Liver (tissue), 3 donors: ENCODE results near the gene RNGTT.

Source experiments
- EGR1 ChIP-seq, 2 donors: IDR thresholded peaks; 2 replicates each; pipeline ENCODE4 v1.6.1; 2016 to 2018; ENCODE audit warnings: antibody characterized with exemption in 2 of 2, low read depth in 2 of 2
- HNF4G ChIP-seq: IDR thresholded peaks from 2 replicates; pipeline ENCODE4 v1.6.1; 2016; ENCODE audit warnings: antibody characterized with exemption
- JUND ChIP-seq, 2 donors: IDR thresholded peaks; 2 replicates each; pipeline ENCODE4 v1.6.1; 2016; ENCODE audit warnings: antibody characterized with exemption in 2 of 2
- SP1 ChIP-seq: IDR thresholded peaks from 2 replicates; pipeline ENCODE4 v1.6.1; 2018; ENCODE audit warnings: antibody characterized with exemption, mild to moderate bottlenecking
- TAF1 ChIP-seq: conservative IDR thresholded peaks from 2 replicates; pipeline ENCODE4 v1.6.1; 2016; ENCODE audit warnings: antibody characterized with exemption, mild to moderate bottlenecking
- YY1 ChIP-seq: IDR thresholded peaks from 2 replicates; pipeline ENCODE4 v1.6.1; 2016; ENCODE audit warnings: antibody characterized with exemption, mild to moderate bottlenecking
- TF ChIP-seq, protein P1 (sequence below): fragments of 150-350 bp; IDR thresholded peaks from 2 replicates; pipeline ENCODE4 v1.5.1; 2017; ENCODE audit warnings: improper control_type of control experiment, low read depth, low read length; ENCODE audit not compliant: missing input control
- TF ChIP-seq, protein P2 (sequence below): IDR thresholded peaks from 2 replicates; pipeline ENCODE4 v1.6.1; 2016; ENCODE audit warnings: antibody characterized with exemption
- TF ChIP-seq, protein P3 (sequence below): IDR thresholded peaks from 2 replicates; pipeline ENCODE4 v1.6.1; 2016; ENCODE audit warnings: antibody characterized with exemption
- TF ChIP-seq, protein P4 (sequence below): IDR thresholded peaks from 2 replicates; pipeline ENCODE4 v1.6.1; 2016; ENCODE audit warnings: antibody characterized with exemption
- TF ChIP-seq, protein P5 (sequence below): IDR thresholded peaks from 2 replicates; pipeline ENCODE4 v1.6.1; 2016; ENCODE audit warnings: antibody characterized with exemption, mild to moderate bottlenecking
- donor health status: healthy.
- donor health status: healthy.

DNA sequence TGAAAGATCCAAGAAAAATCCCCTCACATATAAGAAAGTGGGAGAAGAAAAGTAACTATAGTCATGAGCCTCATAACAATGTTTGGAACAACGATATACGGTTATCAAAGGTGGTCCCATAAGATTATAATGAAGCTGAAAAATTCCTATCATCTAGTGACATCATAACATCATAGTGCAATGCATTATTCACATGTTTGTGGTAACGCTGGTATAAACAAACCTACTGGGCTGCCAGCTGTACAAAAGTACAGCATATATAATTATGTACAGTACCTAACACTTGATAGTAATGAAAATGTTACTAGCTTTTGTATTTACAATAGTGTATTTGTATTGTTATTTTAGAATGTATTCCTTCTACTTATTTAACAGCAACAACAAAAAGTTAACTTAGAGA, 240.7 kb downstream of the RNGTT start:
- TF ChIP-seq HNF4G = no peak
- no peak for TF ChIP-seq TAF1
- TF ChIP-seq, protein P1, sequence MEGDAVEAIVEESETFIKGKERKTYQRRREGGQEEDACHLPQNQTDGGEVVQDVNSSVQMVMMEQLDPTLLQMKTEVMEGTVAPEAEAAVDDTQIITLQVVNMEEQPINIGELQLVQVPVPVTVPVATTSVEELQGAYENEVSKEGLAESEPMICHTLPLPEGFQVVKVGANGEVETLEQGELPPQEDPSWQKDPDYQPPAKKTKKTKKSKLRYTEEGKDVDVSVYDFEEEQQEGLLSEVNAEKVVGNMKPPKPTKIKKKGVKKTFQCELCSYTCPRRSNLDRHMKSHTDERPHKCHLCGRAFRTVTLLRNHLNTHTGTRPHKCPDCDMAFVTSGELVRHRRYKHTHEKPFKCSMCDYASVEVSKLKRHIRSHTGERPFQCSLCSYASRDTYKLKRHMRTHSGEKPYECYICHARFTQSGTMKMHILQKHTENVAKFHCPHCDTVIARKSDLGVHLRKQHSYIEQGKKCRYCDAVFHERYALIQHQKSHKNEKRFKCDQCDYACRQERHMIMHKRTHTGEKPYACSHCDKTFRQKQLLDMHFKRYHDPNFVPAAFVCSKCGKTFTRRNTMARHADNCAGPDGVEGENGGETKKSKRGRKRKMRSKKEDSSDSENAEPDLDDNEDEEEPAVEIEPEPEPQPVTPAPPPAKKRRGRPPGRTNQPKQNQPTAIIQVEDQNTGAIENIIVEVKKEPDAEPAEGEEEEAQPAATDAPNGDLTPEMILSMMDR = no peak
- no peak for TF ChIP-seq SP1
- TF ChIP-seq, protein P2, sequence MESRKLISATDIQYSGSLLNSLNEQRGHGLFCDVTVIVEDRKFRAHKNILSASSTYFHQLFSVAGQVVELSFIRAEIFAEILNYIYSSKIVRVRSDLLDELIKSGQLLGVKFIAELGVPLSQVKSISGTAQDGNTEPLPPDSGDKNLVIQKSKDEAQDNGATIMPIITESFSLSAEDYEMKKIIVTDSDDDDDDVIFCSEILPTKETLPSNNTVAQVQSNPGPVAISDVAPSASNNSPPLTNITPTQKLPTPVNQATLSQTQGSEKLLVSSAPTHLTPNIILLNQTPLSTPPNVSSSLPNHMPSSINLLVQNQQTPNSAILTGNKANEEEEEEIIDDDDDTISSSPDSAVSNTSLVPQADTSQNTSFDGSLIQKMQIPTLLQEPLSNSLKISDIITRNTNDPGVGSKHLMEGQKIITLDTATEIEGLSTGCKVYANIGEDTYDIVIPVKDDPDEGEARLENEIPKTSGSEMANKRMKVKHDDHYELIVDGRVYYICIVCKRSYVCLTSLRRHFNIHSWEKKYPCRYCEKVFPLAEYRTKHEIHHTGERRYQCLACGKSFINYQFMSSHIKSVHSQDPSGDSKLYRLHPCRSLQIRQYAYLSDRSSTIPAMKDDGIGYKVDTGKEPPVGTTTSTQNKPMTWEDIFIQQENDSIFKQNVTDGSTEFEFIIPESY = no peak
- TF ChIP-seq, protein P3, sequence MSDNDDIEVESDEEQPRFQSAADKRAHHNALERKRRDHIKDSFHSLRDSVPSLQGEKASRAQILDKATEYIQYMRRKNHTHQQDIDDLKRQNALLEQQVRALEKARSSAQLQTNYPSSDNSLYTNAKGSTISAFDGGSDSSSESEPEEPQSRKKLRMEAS = no peak
- no peak for TF ChIP-seq YY1
- TF ChIP-seq, protein P4, sequence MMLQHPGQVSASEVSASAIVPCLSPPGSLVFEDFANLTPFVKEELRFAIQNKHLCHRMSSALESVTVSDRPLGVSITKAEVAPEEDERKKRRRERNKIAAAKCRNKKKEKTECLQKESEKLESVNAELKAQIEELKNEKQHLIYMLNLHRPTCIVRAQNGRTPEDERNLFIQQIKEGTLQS = no peak
- TF ChIP-seq, protein P5, sequence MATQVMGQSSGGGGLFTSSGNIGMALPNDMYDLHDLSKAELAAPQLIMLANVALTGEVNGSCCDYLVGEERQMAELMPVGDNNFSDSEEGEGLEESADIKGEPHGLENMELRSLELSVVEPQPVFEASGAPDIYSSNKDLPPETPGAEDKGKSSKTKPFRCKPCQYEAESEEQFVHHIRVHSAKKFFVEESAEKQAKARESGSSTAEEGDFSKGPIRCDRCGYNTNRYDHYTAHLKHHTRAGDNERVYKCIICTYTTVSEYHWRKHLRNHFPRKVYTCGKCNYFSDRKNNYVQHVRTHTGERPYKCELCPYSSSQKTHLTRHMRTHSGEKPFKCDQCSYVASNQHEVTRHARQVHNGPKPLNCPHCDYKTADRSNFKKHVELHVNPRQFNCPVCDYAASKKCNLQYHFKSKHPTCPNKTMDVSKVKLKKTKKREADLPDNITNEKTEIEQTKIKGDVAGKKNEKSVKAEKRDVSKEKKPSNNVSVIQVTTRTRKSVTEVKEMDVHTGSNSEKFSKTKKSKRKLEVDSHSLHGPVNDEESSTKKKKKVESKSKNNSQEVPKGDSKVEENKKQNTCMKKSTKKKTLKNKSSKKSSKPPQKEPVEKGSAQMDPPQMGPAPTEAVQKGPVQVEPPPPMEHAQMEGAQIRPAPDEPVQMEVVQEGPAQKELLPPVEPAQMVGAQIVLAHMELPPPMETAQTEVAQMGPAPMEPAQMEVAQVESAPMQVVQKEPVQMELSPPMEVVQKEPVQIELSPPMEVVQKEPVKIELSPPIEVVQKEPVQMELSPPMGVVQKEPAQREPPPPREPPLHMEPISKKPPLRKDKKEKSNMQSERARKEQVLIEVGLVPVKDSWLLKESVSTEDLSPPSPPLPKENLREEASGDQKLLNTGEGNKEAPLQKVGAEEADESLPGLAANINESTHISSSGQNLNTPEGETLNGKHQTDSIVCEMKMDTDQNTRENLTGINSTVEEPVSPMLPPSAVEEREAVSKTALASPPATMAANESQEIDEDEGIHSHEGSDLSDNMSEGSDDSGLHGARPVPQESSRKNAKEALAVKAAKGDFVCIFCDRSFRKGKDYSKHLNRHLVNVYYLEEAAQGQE = no peak
- TF ChIP-seq EGR1 (IDR thresholded peaks at IDR 0.05; ENCODE audit: low read depth in 2 of 2) = no peak
- no peak for TF ChIP-seq JUND (IDR thresholded peaks at IDR 0.05)
